Thoracic aorta (tissue), 2 donors: ENCODE measurements around the gene LTBP1. TPM values are rescaled to one million over a fixed set of nuclear protein-coding genes. Genes with fewer than 3 reads are reported as not detected.

ENCODE experiments used
- ATAC-seq: fragments of 150-250 bp; one replicate; pipeline ENCODE4 v1.8.0; 2017; ENCODE audit warnings: low read depth; ENCODE audit not compliant: insufficient number of reproducible peaks, low FRiP score
- DNase-seq: peaks from one replicate; pipeline ENCODE4 v3.0.0-alpha.2; 2020; ENCODE audit warnings: low spot score
- H3K27ac ChIP-seq, 2 donors: fragments of 200-600 bp; sonication (generic); 1 replicate in 1 of 2; 2 replicates in 1 of 2; pipeline ENCODE4 v1.5.1; 2016; ENCODE audit warnings: mild to moderate bottlenecking in 2 of 2, moderate library complexity in 2 of 2
- H3K27me3 ChIP-seq: fragments of 200-600 bp; sonication (generic); replicated peaks from 2 replicates; pipeline ENCODE4 v1.6.0; 2016; ENCODE audit warnings: mild to moderate bottlenecking; ENCODE audit not compliant: insufficient read depth
- H3K36me3 ChIP-seq: fragments of 200-600 bp; sonication (generic); one replicate; pipeline ENCODE4 v1.5.1; 2016
- H3K4me1 ChIP-seq, 2 donors: fragments of 200-600 bp; sonication (generic); 1 replicate in 1 of 2; 2 replicates in 1 of 2; pipeline versions ENCODE4 v1.5.1 to v1.6.0; 2016; ENCODE audit warnings: low read depth in 2 of 2, mild to moderate bottlenecking in 1 of 2; ENCODE audit not compliant: control insufficient read depth in 1 of 2
- H3K4me3 ChIP-seq: fragments of 200-600 bp; sonication (generic); 2 replicates; pipeline ENCODE4 v1.5.1; 2016; ENCODE audit warnings: mild to moderate bottlenecking
- H3K9me3 ChIP-seq: fragments of 200-600 bp; sonication (generic); 2 replicates; pipeline ENCODE4 v1.5.1; 2016
- CTCF ChIP-seq: fragments of 200-600 bp; sonication (generic); IDR thresholded peaks from one replicate; pipeline ENCODE4 v1.5.1; 2019; ENCODE audit warnings: antibody characterized with exemption
- total RNA-seq, 2 donors: library from RNA; depleted of rRNA; stranded (reverse); fragments of >200 nt; gene quantifications; one replicate each; pipeline versions ENCODE4 v1.1.0 to v1.2.3, GENCODE V29; 2016

The LTBP1 gene
- total RNA-seq, 2 donors from 2014 or later = 584 to 786 TPM

- Histone ChIP-seq H3K36me3 (peaks cover 25% of the 10 kb centered on the region), H3K27ac (peak overlapping the region; percentile 59 to 63), H3K4me3 (no peak overlapping the region), H3K4me1 (peaks cover 30 to 74% of the 10 kb centered on the region in 2 donors), H3K9me3 (no peaks in the 10 kb centered on the region), H3K27me3 (no peaks in the 10 kb centered on the region)
- ATAC-seq (no peak), DNase-seq (no peak)
- no peak for TF ChIP-seq CTCF
These were observed 370.7 kb downstream of the LTBP1 start for GRCh38 chr2:33317369-33318007.

- Histone ChIP-seq H3K27ac (peak overlapping the region; percentile 59 to 63), H3K27me3 (no peaks in the 10 kb centered on the region), H3K36me3 (peaks cover 23% of the 10 kb centered on the region), H3K4me3 (no peak overlapping the region), H3K4me1 (peaks cover 31 to 73% of the 10 kb centered on the region in 2 donors), H3K9me3 (no peaks in the 10 kb centered on the region)
- no peak for TF ChIP-seq CTCF
- DNase-seq (no peak), ATAC-seq (no peak)
These were observed 371.7 kb downstream of the LTBP1 start for GRCh38 chr2:33318456-33318855.

GRCh38 chr2:33320573-33320972, 373.8 kb downstream of the LTBP1 start:
- DNase-seq = no peak
- Histone ChIP-seq H3K27me3 (no peaks in the 10 kb centered on the region), H3K4me3 (no peak overlapping the region), H3K4me1 (peaks cover 28 to 69% of the 10 kb centered on the region in 2 donors), H3K27ac (peak overlapping the region; percentile 61 to 74), H3K9me3 (no peaks in the 10 kb centered on the region), H3K36me3 (peaks cover 12% of the 10 kb centered on the region)
- no peak for TF ChIP-seq CTCF
- no peak for ATAC-seq

GRCh38 chr2:33321236-33321771, 374.6 kb downstream of the LTBP1 start:
- DNase-seq = no peak
- no peak for TF ChIP-seq CTCF
- H3K9me3 ChIP-seq = no peaks in the 10 kb centered on the region
- H3K36me3 ChIP-seq = peaks cover 8% of the 10 kb centered on the region
- peak overlapping the region; percentile 61 to 74 for H3K27ac ChIP-seq
- ATAC-seq = no peak
- no peaks in the 10 kb centered on the region for H3K27me3 ChIP-seq
- peaks cover 28 to 73% of the 10 kb centered on the region in 2 donors for H3K4me1 ChIP-seq
- H3K4me3 ChIP-seq = peak overlapping the region; percentile 22

- no peaks in the 10 kb centered on the region for H3K27me3 ChIP-seq
- peak overlapping the region; percentile 61 to 74 for H3K27ac ChIP-seq
- peaks cover 5% of the 10 kb centered on the region for H3K36me3 ChIP-seq
- TF ChIP-seq CTCF = no peak
- H3K9me3 ChIP-seq = no peaks in the 10 kb centered on the region
- peaks cover 24 to 66% of the 10 kb centered on the region in 2 donors for H3K4me1 ChIP-seq
- H3K4me3 ChIP-seq = no peak overlapping the region
- peak; percentile 49 for ATAC-seq
- no peak for DNase-seq
These were observed 375.2 kb downstream of the LTBP1 start for GRCh38 chr2:33321876-33322483.
